Vagina (tissue), 2 donors: Measurements from ENCODE around the gene LARP4.

Experiments used
- CTCF ChIP-seq, 3 experiments: fragments of 450-650 bp in 2 of 3; fragments of 200-600 bp in 1 of 3; sonication (generic) in 1 of 3; IDR thresholded peaks; one replicate each; pipeline ENCODE4 v1.5.1; 2017 to 2019; ENCODE audit warnings: antibody characterized with exemption in 3 of 3, mild to moderate bottlenecking in 2 of 3, moderate library complexity in 2 of 3
- POLR2A ChIP-seq, 2 donors: fragments of 450-650 bp; IDR thresholded peaks; one replicate each; pipeline ENCODE4 v1.6.1; 2017; ENCODE audit warnings: antibody characterized with exemption in 2 of 2, mild to moderate bottlenecking in 2 of 2, moderate library complexity in 2 of 2

GRCh38 chr12:50440288-50440687, 39.6 kb downstream of the LARP4 start:
- TF ChIP-seq CTCF (IDR thresholded peaks at IDR 0.05) (no peak), POLR2A (IDR thresholded peaks at IDR 0.05) (no peak)
